Measurements from ENCODE around the gene SCART1. TPM values are rescaled to one million over a fixed set of nuclear protein-coding genes. Genes with fewer than 3 reads are reported as not detected.

SCART1 gene
- total and polyA plus RNA-seq, 2 of the 4 experiments (the other 2 are of a cell fraction) = 0.54 to 2.1 TPM

DNA sequence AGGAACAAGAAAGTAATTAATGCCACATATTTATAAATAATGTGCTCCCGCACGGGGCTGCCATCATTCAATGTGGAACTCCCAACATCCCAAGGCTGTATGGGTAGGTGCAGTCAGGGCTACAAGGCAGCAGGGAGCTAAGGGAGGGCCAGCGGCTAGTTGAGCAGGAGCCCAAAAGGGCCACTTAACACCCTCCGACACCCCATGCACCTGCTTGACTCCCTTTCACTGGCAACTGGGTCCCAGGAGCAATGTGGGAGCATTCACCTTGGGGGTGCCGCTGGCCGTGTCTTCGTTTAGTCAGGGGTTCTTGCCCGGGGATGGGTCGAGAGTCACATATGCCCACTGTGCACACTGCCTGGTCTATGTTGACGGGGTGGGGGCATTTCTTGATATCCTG, 27.9 kb downstream of the SCART1 start:
- Histone ChIP-seq H3K27ac (ENCODE audit: insufficient read depth, low read length) (no peak overlapping the region), H3K14ac (replicated peaks; ENCODE audit: low read depth, low read length) (no peak overlapping the region), H4K5ac (ENCODE audit: low read depth, low read length) (no peak overlapping the region), H3K9me3 (ENCODE audit: control insufficient read depth, insufficient read depth, low read length) (0 out of 2 replicates have a peak, but pooled peaks cover 3% of the 10 kb centered on the region), H3K4ac (ENCODE audit: low read depth, low read length) (no peak overlapping the region), H3K27me3 (ENCODE audit: control insufficient read depth, insufficient read depth, low read length) (no peaks in the 10 kb centered on the region), H3K18ac (ENCODE audit: low read depth, low read length) (no peak overlapping the region), H3K4me3 (ENCODE audit: insufficient read depth, low read depth, low read length) (no peak overlapping the region), H2AK9ac (replicated peaks; ENCODE audit: low read depth, low read length, poor library complexity) (no peak overlapping the region), H3K4me1 (ENCODE audit: control insufficient read depth, insufficient read depth, low read length) (no peaks in the 10 kb centered on the region), H3K56ac (ENCODE audit: extremely low read depth, insufficient read depth, low read length) (no peak overlapping the region), H2BK15ac (ENCODE audit: low read depth, low read length) (no peak overlapping the region), H3K23ac (ENCODE audit: low read depth, low read length) (no peak overlapping the region), H3K9me1 (ENCODE audit: insufficient read depth, low read length) (no peaks in the 10 kb centered on the region), H2BK120ac (ENCODE audit: low read depth, low read length) (no peak overlapping the region), H2BK5ac (ENCODE audit: low read depth, low read length, poor library complexity, severe bottlenecking) (no peak overlapping the region), H4K8ac (ENCODE audit: low read depth in 2 of 2, low read length in 2 of 2) (no peak overlapping the region), H3K36me3 (ENCODE audit: control insufficient read depth, insufficient read depth, low read length) (no peaks in the 10 kb centered on the region), H3K4me2 (ENCODE audit: low read depth, low read length) (no peak overlapping the region), H3K9ac (ENCODE audit: low read depth, low read length) (no peak overlapping the region), H4K20me1 (ENCODE audit: insufficient read depth, low read length) (no peaks in the 10 kb centered on the region), H4K91ac (ENCODE audit: insufficient read depth, low read depth, low read length) (no peak overlapping the region), H2AFZ (replicated peaks; ENCODE audit: low read length, poor library complexity) (no peak overlapping the region), H2AK5ac (ENCODE audit: low read depth, low read length) (no peak overlapping the region), H3K79me1 (ENCODE audit: low read depth in 1 of 2, low read length in 2 of 2) (no peaks in the 10 kb centered on the region), H2BK20ac (ENCODE audit: low read depth, low read length) (no peak overlapping the region)
- POLR2A ChIA-PET (ENCODE audit: unreplicated experiment) = no interaction called here
- DNase-seq (no peak), ATAC-seq (ENCODE audit: low read depth) (no peak)
- BruUV-seq (replicated peaks) = no TSS peak
- CTCF ChIA-PET = no interaction called here
- intact Hi-C loops (cut with micrococcal nuclease) = no loop called here
- no peak for TF ChIP-seq MAFK (IDR thresholded peaks at IDR 0.05; ENCODE audit: low read depth, low read length)
- no peak for TF ChIP-seq SMC3 (IDR thresholded peaks at IDR 0.05; ENCODE audit: low read depth, low read length)
- TF ChIP-seq, protein P1, sequence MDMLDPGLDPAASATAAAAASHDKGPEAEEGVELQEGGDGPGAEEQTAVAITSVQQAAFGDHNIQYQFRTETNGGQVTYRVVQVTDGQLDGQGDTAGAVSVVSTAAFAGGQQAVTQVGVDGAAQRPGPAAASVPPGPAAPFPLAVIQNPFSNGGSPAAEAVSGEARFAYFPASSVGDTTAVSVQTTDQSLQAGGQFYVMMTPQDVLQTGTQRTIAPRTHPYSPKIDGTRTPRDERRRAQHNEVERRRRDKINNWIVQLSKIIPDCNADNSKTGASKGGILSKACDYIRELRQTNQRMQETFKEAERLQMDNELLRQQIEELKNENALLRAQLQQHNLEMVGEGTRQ (IDR thresholded peaks at IDR 0.05; ENCODE audit: low read depth, low read length) = no peak
- no peak for TF ChIP-seq RFX5 (IDR thresholded peaks at IDR 0.05; ENCODE audit: low read depth, low read length)
- TF ChIP-seq BHLHE40 (IDR thresholded peaks at IDR 0.05; ENCODE audit: low read depth, low read length) = no peak
- in situ Hi-C loops (cut with MboI; ENCODE audit: low sequenced_read_pairs) = no loop called here
- dilution Hi-C loops (cut with HindIII; ENCODE audit: low sequenced_read_pairs, unreplicated experiment) = no loop called here
- no CpG with 5 or more reads among the region's 10 CpGs for WGBS, 2 experiments (ENCODE audit: extremely low coverage in 2 of 2, insufficient read length in 1 of 2)
